NOMO-1 treated with dmso at 0.1 percent for 144 hours (cell line): Measurements from ENCODE around the gene PPTC7.

Experiments
- DNase-seq: peaks from one replicate; lab custom pipeline; 2025; ENCODE audit not compliant: unreplicated experiment; lab: John Stamatoyannopoulos, UW

Gene PPTC7

GRCh38 chr12:110498984-110499706 lies 84.0 kb downstream of the PPTC7 start:
- DNase-seq, result peak; percentile 53
